ENCODE data around the gene CDKAL1. TPM values are rescaled to one million over a fixed set of nuclear protein-coding genes. Genes with fewer than 3 reads are reported as not detected.

Gene CDKAL1
- total and polyA plus RNA-seq, 9 of the 15 experiments (the other 6 are each of a cell fraction or from before 2014, with no cell fraction given), result 11.2 to 36.3 (median 20.1) TPM

- TF ChIP-seq, protein P1, sequence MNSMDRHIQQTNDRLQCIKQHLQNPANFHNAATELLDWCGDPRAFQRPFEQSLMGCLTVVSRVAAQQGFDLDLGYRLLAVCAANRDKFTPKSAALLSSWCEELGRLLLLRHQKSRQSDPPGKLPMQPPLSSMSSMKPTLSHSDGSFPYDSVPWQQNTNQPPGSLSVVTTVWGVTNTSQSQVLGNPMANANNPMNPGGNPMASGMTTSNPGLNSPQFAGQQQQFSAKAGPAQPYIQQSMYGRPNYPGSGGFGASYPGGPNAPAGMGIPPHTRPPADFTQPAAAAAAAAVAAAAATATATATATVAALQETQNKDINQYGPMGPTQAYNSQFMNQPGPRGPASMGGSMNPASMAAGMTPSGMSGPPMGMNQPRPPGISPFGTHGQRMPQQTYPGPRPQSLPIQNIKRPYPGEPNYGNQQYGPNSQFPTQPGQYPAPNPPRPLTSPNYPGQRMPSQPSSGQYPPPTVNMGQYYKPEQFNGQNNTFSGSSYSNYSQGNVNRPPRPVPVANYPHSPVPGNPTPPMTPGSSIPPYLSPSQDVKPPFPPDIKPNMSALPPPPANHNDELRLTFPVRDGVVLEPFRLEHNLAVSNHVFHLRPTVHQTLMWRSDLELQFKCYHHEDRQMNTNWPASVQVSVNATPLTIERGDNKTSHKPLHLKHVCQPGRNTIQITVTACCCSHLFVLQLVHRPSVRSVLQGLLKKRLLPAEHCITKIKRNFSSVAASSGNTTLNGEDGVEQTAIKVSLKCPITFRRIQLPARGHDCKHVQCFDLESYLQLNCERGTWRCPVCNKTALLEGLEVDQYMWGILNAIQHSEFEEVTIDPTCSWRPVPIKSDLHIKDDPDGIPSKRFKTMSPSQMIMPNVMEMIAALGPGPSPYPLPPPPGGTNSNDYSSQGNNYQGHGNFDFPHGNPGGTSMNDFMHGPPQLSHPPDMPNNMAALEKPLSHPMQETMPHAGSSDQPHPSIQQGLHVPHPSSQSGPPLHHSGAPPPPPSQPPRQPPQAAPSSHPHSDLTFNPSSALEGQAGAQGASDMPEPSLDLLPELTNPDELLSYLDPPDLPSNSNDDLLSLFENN (IDR thresholded peaks at IDR 0.05; ENCODE audit: low read depth in 2 of 2, low read length in 2 of 2), result peak in 1 of 2 experiments; percentile 96; a peak in 2 of 4 replicates
- TF ChIP-seq TRIM24 (IDR thresholded peaks at IDR 0.05) (peak; percentile 92 to 94), PURB (CRISPR knock-in tag; IDR thresholded peaks at IDR 0.05; ENCODE audit: low read depth) (no peak), JUNB (CRISPR knock-in tag; conservative IDR thresholded peaks at IDR 0.05) (no peak), ARNT (IDR thresholded peaks at IDR 0.05) (peak; percentile 71 to 81), CHAMP1 (IDR thresholded peaks at IDR 0.05) (peak; percentile 73; the same call in 1 of the 2 replicates), TBL1XR1 (IDR thresholded peaks at IDR 0.05; ENCODE audit: low read length in 2 of 2) (peak in 1 of 2 experiments; percentile 97; a peak in 2 of 4 replicates), SMARCE1 (IDR thresholded peaks at IDR 0.05) (peak; percentile 98), ZNF696 (CRISPR knock-in tag; conservative IDR thresholded peaks at IDR 0.05) (no peak), ARID4B (CRISPR knock-in tag; IDR thresholded peaks at IDR 0.05) (no peak), NCOA1 (IDR thresholded peaks at IDR 0.05; ENCODE audit: low read depth) (peak; percentile 81), ZBTB34 (CRISPR knock-in tag; IDR thresholded peaks at IDR 0.05) (0 out of 2 replicates have a peak, but pooled peaks have one; percentile 33), HSF4 (CRISPR knock-in tag; IDR thresholded peaks at IDR 0.05; ENCODE audit: borderline replicate concordance) (no peak)
- TF ChIP-seq, protein P2, sequence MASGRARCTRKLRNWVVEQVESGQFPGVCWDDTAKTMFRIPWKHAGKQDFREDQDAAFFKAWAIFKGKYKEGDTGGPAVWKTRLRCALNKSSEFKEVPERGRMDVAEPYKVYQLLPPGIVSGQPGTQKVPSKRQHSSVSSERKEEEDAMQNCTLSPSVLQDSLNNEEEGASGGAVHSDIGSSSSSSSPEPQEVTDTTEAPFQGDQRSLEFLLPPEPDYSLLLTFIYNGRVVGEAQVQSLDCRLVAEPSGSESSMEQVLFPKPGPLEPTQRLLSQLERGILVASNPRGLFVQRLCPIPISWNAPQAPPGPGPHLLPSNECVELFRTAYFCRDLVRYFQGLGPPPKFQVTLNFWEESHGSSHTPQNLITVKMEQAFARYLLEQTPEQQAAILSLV (tag; IDR thresholded peaks at IDR 0.05), result no peak
Observed at GRCh38 chr6:20575125-20575524, 40.9 kb downstream of the CDKAL1 start (continued).

Data from K562 (cell line).